Keratinocyte (primary cell): ENCODE results near the gene APLP2.

Experiments used
- CTCF ChIP-seq, 3 experiments: IDR thresholded peaks in 1 of 3; conservative IDR thresholded peaks in 1 of 3; optimal IDR thresholded peaks in 1 of 3; 2 replicates in 2 of 3; 3 replicates in 1 of 3; pipeline versions ENCODE3 to v1.5.1; 2011; ENCODE audit warnings: low read length in 3 of 3, mild to moderate bottlenecking in 3 of 3, moderate library complexity in 2 of 3, control low read depth in 1 of 3, inconsistent platforms in 1 of 3; ENCODE audit not compliant: insufficient read depth in 2 of 3; ENCODE audit errors: extremely low read depth in 1 of 3
- EZH2 ChIP-seq: IDR thresholded peaks from one replicate; pipeline ENCODE4 v1.6.1; 2012; ENCODE audit warnings: inconsistent platforms, mild to moderate bottlenecking, low read length, moderate library complexity

DNA sequence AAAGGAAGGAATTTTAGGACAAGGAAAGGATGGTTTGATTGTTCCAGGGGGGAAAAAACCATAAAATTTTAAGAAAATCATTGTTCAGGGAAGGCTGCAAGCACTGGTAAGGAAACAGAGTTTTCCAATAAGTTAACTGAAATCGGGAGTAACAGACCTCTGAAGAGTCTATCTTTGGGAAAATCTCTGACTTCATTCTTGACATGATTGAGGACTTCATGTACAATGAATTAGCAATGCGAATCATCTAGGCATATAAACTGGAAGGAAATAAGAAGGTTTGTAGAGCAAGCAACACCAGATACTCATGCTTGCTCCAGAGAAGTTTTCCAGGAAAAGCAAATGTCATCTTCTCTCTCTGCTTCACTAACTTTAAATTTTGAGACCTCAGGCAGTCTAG lies 18.5 kb downstream of the APLP2 start:
- TF ChIP-seq CTCF (optimal IDR thresholded peaks at IDR 0.05 in 1 of 3, IDR thresholded peaks at IDR 0.05 in 1 of 3, conservative IDR thresholded peaks at IDR 0.05 in 1 of 3; ENCODE audit: extremely low read depth in 1 of 3, insufficient read depth in 2 of 3, low read length in 3 of 3) (no peak), EZH2 (no peak)
